Astrocyte of the cerebellum (primary cell): ENCODE data around the gene THRB.

Source experiments
- DNase-seq: peaks from one replicate; pipeline ENCODE4 v3.0.0-alpha.2; 2011; ENCODE audit warnings: low read depth
- H3K4me3 ChIP-seq: 2 replicates; pipeline ENCODE4 v1.5.1; 2011; ENCODE audit warnings: mild to moderate bottlenecking, low read depth, low read length, moderate library complexity
- in situ Hi-C: cut with HindIII; loops from 2 replicates; pipeline ENCODE4 v1.10.0; 2017; ENCODE audit warnings: low sequenced_read_pairs
- TF ChIP-seq, protein P1 (sequence below): IDR thresholded peaks from 2 replicates; pipeline ENCODE4 v1.5.1; 2012; ENCODE audit warnings: low read length, low read depth, moderate library complexity, mild to moderate bottlenecking; ENCODE audit errors: missing control alignments

The THRB gene

DNA sequence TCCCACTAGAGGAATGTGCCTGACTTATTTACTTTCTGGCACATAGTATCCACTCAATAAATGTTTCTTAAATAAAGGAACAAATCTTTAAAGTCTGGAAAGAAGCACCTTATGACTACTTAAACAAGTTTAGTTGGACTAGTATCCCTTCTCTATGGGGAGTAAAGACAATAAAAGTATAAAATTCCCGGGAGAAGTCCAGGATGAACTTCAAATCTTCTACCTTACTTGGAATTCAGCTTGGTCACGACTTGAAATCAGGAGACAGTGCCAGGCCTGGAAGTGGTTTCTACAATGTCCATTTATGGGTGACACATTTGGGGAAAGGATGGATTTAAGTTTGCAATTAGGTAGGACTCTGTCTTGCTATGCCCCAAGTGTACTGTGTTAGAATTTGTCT lies 353.1 kb downstream of the THRB start:
- TF ChIP-seq, protein P1, sequence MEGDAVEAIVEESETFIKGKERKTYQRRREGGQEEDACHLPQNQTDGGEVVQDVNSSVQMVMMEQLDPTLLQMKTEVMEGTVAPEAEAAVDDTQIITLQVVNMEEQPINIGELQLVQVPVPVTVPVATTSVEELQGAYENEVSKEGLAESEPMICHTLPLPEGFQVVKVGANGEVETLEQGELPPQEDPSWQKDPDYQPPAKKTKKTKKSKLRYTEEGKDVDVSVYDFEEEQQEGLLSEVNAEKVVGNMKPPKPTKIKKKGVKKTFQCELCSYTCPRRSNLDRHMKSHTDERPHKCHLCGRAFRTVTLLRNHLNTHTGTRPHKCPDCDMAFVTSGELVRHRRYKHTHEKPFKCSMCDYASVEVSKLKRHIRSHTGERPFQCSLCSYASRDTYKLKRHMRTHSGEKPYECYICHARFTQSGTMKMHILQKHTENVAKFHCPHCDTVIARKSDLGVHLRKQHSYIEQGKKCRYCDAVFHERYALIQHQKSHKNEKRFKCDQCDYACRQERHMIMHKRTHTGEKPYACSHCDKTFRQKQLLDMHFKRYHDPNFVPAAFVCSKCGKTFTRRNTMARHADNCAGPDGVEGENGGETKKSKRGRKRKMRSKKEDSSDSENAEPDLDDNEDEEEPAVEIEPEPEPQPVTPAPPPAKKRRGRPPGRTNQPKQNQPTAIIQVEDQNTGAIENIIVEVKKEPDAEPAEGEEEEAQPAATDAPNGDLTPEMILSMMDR = no peak
- DNase-seq = no peak
- in situ Hi-C loops = no loop called here
- no peak overlapping the region for H3K4me3 ChIP-seq

DNA sequence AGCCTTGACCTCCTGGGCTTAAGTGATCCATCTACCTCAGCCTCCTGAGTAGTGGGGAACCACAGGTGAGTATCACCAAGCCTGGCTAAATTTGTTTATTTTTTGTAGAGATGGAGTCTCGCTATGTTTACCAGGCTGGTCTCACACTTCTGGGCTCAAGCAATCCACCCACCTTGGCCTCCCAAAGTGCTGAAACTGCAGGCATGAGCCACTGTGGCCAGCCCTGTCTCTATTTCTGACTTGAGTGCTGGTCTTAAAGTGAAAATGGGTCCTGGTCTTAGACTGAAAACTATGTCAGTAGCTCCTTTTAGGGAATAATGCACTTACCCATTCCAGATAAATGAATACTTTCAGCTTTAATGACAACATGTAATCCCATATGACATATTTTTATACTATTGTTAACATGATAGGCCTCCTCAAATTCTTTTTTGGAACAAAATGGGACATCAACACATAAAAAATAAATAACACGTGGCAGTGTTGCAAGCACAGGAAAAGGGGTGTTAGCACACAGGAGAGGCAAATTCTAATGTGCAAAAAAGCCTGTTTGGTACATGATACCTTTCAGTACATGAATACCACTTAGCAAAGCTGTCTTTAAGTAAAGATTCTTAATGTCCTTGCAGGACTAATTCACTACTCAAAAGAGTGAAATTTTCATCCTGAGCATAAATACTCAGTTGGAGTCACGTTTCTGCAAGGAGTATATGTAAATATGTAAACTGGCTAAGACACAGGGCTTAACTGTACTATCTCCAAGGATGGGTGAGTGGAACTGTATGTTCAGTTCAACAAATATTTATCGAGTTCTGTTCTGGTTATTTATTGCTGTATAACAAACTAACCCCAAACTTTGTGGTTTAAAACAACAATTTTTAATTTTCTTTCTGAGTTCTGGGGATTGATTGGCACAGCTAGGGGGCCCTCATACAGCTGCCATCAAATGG lies 354.9 kb downstream of the THRB start:
- no peak for DNase-seq

DNA sequence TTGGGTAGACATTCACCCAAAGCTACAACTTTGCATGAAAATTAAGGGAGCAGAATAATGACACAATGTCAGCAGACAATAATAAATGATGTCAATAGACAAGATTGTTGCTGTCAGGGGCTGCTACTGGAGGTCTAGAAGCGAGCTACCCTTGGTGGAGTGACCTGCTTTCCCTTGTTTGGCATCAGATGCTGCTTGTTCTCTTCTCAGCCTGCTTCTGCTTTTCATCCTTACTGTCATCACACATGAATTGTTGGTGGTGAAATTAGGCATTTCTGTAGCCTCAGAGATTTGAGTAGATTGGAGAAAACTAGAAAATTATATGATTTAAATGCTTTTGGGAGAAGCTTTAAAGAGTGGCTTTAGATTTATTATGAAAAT lies 355.8 kb downstream of the THRB start:
- no peak overlapping the region for H3K4me3 ChIP-seq
- TF ChIP-seq, protein P1 = no peak

More for the DNA sequence above, 354.9 kb downstream of the THRB start:
- in situ Hi-C loops = no loop called here
- no peak overlapping the region for H3K4me3 ChIP-seq
- TF ChIP-seq, protein P1 = no peak

DNA sequence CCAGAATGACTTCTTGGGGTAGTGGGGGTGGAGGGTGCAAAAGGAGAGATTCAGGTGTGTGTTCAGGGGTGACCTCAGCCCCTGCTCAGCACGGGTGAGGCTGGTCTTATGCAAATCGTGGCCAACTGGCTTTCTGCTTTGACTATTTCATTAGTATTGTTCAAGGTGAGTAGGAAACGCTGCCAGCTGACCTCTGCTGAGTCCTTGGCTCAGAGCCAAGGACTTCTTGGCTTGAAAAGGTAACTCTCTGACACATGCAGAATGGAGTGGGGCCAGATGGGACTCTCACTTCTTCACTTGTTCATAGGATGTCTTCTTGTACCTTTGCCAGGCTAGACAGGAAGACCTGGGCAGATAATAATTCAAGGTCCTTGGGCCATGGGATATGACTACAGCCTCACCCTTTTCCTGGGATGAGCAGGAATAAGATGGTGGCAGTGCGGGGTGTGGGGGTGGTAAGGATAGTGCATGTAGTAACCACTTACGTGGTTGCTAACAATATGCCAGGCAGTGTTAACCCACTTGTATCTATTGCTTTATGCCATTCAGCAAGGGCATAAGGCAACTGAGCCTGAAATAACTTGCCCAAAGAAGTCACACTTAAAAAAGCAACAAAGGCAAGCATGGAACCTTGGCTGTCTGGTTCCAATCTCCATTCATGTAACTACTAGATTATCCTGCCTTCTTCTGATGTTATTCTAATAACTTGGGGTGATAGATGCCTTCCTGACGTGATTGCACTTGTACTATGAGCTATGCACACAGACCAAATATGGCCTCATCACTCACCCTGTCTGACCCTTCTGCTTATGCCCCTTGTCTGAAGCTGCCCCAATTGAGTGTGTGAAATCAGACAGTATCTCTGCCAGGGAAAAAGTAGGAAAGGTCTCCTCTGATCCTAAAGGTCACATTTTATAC lies 356.4 kb downstream of the THRB start:
- in situ Hi-C loops = no loop called here
- no peak overlapping the region for H3K4me3 ChIP-seq
- TF ChIP-seq, protein P1 = no peak
- no peak for DNase-seq

More for the DNA sequence above, 355.8 kb downstream of the THRB start:
- no peak for DNase-seq
- in situ Hi-C loops = no loop called here

DNA sequence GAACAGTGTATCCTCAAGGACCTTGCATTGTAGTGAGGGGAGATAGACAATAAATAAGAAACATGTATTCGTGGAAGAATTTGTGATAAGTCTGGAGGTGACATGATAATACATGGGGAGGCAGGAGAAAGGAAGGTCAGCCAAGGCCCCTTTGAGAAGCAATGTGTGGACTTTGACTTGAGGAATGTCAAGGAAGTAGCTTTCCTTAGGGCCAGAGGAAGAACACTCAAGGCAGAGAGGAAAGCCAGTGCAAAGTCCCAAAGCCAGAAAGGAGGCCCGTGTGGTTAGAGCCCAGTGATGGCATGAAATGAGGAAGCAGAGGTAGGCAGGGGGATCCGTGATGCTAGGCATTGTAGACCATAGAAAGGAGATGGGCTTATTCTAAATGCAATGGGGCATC lies 357.3 kb downstream of the THRB start:
- no peak overlapping the region for H3K4me3 ChIP-seq
- no peak for DNase-seq
- TF ChIP-seq, protein P1 = no peak
- in situ Hi-C loops = no loop called here

DNA sequence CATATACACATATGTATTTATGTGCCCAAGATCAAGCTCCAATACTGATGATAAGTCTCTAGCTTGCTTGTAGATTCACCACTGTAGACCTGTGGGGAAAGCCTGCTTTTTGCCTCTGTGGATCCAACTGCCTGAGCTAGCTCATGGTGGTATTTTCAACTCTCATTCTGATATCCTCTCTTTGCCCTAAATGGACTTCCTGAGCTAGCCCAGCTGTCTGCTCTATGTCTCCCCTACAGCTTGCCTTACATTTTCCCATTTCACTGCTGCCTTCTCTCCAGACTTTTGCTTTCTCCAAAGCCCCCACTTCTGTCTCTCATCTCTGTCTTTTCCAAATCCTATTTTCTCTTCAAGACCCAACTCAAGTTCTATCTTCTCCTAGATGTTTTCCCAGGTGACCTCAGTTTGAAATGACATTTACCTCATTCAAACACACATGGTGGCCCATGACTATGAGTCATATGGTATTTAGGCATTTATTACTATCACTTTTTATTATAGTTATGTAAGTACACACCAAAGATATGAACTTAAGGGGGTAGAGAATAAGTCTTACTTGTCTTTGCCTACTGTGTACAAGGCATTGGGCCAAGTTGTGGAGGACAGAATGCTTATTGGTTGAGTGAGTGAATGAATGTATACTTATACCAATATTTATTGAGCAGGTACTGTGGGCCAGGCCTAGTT lies 357.9 kb downstream of the THRB start:
- H3K4me3 ChIP-seq = no peak overlapping the region
- TF ChIP-seq, protein P1 = no peak
- in situ Hi-C loops = no loop called here
- DNase-seq = no peak
